Smooth muscle cell (in vitro differentiated cells): ENCODE data around the gene F2RL3. TPM values are rescaled to one million over a fixed set of nuclear protein-coding genes. Genes with fewer than 3 reads are reported as not detected.

Experiments used
- DNase-seq: peaks from one replicate; lab custom pipeline; 2025; ENCODE audit not compliant: unreplicated experiment; lab: John Stamatoyannopoulos, UW
- H2AFZ ChIP-seq: fragments of 200-600 bp; sonication (generic); 2 replicates; pipeline ENCODE4 v1.6.0; 2016; ENCODE audit warnings: antibody characterized with exemption, low read depth, mild to moderate bottlenecking
- H3F3A ChIP-seq: fragments of 200-600 bp; sonication (generic); 2 replicates; pipeline ENCODE4 v1.6.0; 2017; ENCODE audit warnings: antibody characterized with exemption, low read depth
- H3K27ac ChIP-seq: fragments of 200-600 bp; sonication (generic); 2 replicates; pipeline ENCODE4 v1.5.1; 2016; ENCODE audit warnings: low read depth, mild to moderate bottlenecking
- H3K27me3 ChIP-seq: fragments of 200-600 bp; sonication (generic); 2 replicates; pipeline ENCODE4 v1.6.1; 2016; ENCODE audit warnings: low read depth, mild to moderate bottlenecking
- H3K36me3 ChIP-seq: fragments of 200-600 bp; sonication (generic); 2 replicates; pipeline ENCODE4 v1.5.1; 2016; ENCODE audit warnings: low read depth
- H3K4me1 ChIP-seq: fragments of 200-600 bp; sonication (generic); 2 replicates; pipeline ENCODE4 v1.5.1; 2016; ENCODE audit warnings: low read depth
- H3K4me2 ChIP-seq: fragments of 200-600 bp; sonication (generic); 2 replicates; pipeline ENCODE4 v1.6.0; 2016; ENCODE audit warnings: mild to moderate bottlenecking
- H3K4me3 ChIP-seq: fragments of 200-600 bp; sonication (generic); 2 replicates; pipeline ENCODE4 v1.5.1; 2016; ENCODE audit warnings: mild to moderate bottlenecking
- H3K79me2 ChIP-seq: fragments of 200-600 bp; sonication (generic); 2 replicates; pipeline ENCODE4 v1.6.0; 2016; ENCODE audit warnings: low read depth, mild to moderate bottlenecking
- H3K9ac ChIP-seq: fragments of 200-600 bp; sonication (generic); 2 replicates; pipeline ENCODE4 v1.6.0; 2016; ENCODE audit warnings: low read depth
- H3K9me3 ChIP-seq: fragments of 200-600 bp; sonication (generic); replicated peaks from 2 replicates; pipeline ENCODE4 v1.5.1; 2016; ENCODE audit warnings: low read depth
- H4K20me1 ChIP-seq: fragments of 200-600 bp; sonication (generic); 2 replicates; pipeline ENCODE4 v1.6.0; 2016; ENCODE audit warnings: low read depth
- CTCF ChIP-seq: fragments of 200-600 bp; sonication (generic); IDR thresholded peaks from 2 replicates; pipeline ENCODE4 v1.5.1; 2017; ENCODE audit warnings: borderline replicate concordance, mild to moderate bottlenecking, antibody characterized with exemption; ENCODE audit not compliant: insufficient read depth, poor library complexity, severe bottlenecking
- WGBS: methylation state at CpG from one replicate; pipeline ENCODE4 v1.1.7; 2016; ENCODE audit warnings: low lambda C conversion rate; 5-methylcytosine and 5-hydroxymethylcytosine counted together
- polyA plus RNA-seq: library from polyadenylated mRNA; unstranded; fragments of >200 nt; fragmentation: Nextera tagmentation; extraction: Ambion mirVana; gene quantifications from 2 replicates; pipeline ENCODE4 v1.2.1, GENCODE V29; 2016
- total RNA-seq: library from RNA; depleted of rRNA; stranded (reverse); fragments of >200 nt; gene quantifications from 2 replicates; pipeline ENCODE4 v1.2.3, GENCODE V29; 2014

F2RL3 gene
- total and polyA plus RNA-seq, 2 experiments from 2014 or later, result 0.04 to 1.2 TPM

DNA sequence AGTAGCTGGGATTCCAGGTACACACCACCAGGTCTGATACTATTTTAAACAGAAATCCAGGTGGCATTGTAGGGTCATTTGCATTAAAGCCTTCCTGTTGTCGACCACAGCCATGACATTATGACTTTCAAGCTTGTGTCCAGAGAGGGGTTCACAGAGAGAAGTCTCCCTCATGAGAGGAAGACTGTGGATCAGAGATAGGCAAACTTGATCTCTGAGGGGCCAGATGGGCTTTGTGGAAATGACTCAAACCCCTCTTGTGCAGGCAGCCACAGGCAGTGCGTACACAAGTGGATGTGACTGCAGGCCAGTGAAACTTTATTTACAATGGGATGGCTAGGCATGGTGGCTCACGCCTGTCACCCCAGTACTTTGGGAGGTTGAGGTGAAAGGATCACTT is 27.8 kb upstream of the F2RL3 start:
- DNase-seq, result no peak
- Histone ChIP-seq H3K79me2 (no peaks in the 10 kb centered on the region), H3K27me3 (no peaks in the 10 kb centered on the region), H3F3A (no peaks in the 10 kb centered on the region), H3K9ac (no peak overlapping the region), H3K4me1 (no peaks in the 10 kb centered on the region), H4K20me1 (no peaks in the 10 kb centered on the region), H3K4me2 (no peak overlapping the region), H2AFZ (no peak overlapping the region), H3K36me3 (no peaks in the 10 kb centered on the region), H3K27ac (no peak overlapping the region), H3K9me3 (no peaks in the 10 kb centered on the region), H3K4me3 (no peak overlapping the region)
- 86% methylated on average over 3 of the region's 3 CpGs for WGBS
- no peak for TF ChIP-seq CTCF

DNA sequence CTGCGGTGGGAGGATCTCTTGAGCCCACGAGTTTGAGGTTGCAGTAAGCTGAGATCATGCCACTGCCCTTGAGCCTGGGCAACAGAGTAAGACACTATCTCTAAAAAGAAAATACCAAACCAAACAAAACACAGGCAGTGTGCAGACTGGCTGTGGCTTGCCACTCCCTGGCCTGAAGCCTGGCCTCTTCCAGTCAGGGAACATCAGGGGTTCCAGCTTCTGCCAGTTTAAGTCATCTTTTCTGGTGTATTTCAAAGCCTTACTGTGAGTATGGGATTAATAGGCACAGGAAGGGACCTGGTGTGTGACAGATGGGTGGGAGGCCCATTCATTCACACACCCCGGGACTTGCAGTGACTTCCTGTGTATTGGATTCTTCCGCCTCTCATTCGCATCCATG is 27.0 kb upstream of the F2RL3 start:
- Histone ChIP-seq H2AFZ (no peak overlapping the region), H3K79me2 (no peaks in the 10 kb centered on the region), H3K27me3 (no peaks in the 10 kb centered on the region), H3K4me1 (no peaks in the 10 kb centered on the region), H3K9me3 (no peaks in the 10 kb centered on the region), H3K4me2 (no peak overlapping the region), H3F3A (no peaks in the 10 kb centered on the region), H3K36me3 (no peaks in the 10 kb centered on the region), H4K20me1 (no peaks in the 10 kb centered on the region), H3K4me3 (no peak overlapping the region), H3K27ac (no peak overlapping the region), H3K9ac (no peak overlapping the region)
- WGBS, result 78% methylated on average over 5 of the region's 5 CpGs
- no peak for DNase-seq
- no peak for TF ChIP-seq CTCF

- Histone ChIP-seq H3K9me3 (no peaks in the 10 kb centered on the region), H3K79me2 (no peaks in the 10 kb centered on the region), H3K36me3 (no peaks in the 10 kb centered on the region), H3F3A (no peaks in the 10 kb centered on the region), H3K4me3 (no peak overlapping the region), H3K4me2 (no peak overlapping the region), H3K27me3 (no peaks in the 10 kb centered on the region), H3K4me1 (no peaks in the 10 kb centered on the region), H4K20me1 (no peaks in the 10 kb centered on the region), H3K27ac (no peak overlapping the region), H2AFZ (no peak overlapping the region), H3K9ac (no peak overlapping the region)
- no peak for TF ChIP-seq CTCF
- DNase-seq, result no peak
- 98% methylated on average over 10 of the region's 10 CpGs for WGBS
Observed at GRCh38 chr19:16862826-16863415, 25.9 kb upstream of the F2RL3 start.

GRCh38 chr19:16867211-16867610 is 21.6 kb upstream of the F2RL3 start:
- Histone ChIP-seq H2AFZ (no peak overlapping the region), H3K36me3 (peaks cover 5% of the 10 kb centered on the region), H3K9me3 (no peaks in the 10 kb centered on the region), H3K9ac (no peak overlapping the region), H3K27ac (no peak overlapping the region), H3F3A (no peaks in the 10 kb centered on the region), H3K79me2 (peaks cover 4% of the 10 kb centered on the region), H3K27me3 (no peaks in the 10 kb centered on the region), H3K4me2 (no peak overlapping the region), H3K4me1 (no peaks in the 10 kb centered on the region), H4K20me1 (no peaks in the 10 kb centered on the region), H3K4me3 (no peak overlapping the region)
- DNase-seq, result no peak
- 97% methylated on average over 10 of the region's 10 CpGs for WGBS
- no peak for TF ChIP-seq CTCF
